Psoas muscle (tissue), 8 donors: Measurements from ENCODE around the gene MS4A2. TPM values are rescaled to one million over a fixed set of nuclear protein-coding genes. Genes with fewer than 3 reads are reported as not detected.

Experiments
- ATAC-seq, 4 donors: fragments of 200-7000 bp; cut with Tn5 transposase; one replicate each; pipeline ENCODE4 v1.9.1; 2020; ENCODE audit warnings: moderate library complexity in 3 of 4, mild to moderate bottlenecking in 2 of 4
- DNase-seq, 2 donors: peaks; one replicate each; pipeline ENCODE4 v3.0.0-alpha.2; 2020
- H3K27ac ChIP-seq: fragments of 200-600 bp; one replicate; pipeline ENCODE4 v1.8.0; 2022
- H3K27me3 ChIP-seq, 3 donors: fragments of 200-600 bp in 1 of 3; one replicate each; pipeline versions ENCODE4 v1.6.1 to v1.8.0; 2013 to 2022; ENCODE audit warnings: low read length in 2 of 3, mild to moderate bottlenecking in 2 of 3, moderate library complexity in 1 of 3; ENCODE audit not compliant: insufficient read depth in 3 of 3
- H3K36me3 ChIP-seq, 2 donors: fragments of 200-600 bp in 1 of 2; one replicate each; pipeline versions ENCODE4 v1.6.1 to v1.8.0; 2013 to 2022; ENCODE audit warnings: low read depth in 1 of 2, mild to moderate bottlenecking in 1 of 2, moderate library complexity in 1 of 2; ENCODE audit not compliant: insufficient read depth in 1 of 2
- H3K4me1 ChIP-seq: fragments of 200-600 bp; one replicate; pipeline ENCODE4 v1.8.0; 2022
- H3K4me3 ChIP-seq: fragments of 200-600 bp; one replicate; pipeline ENCODE4 v1.8.0; 2022; ENCODE audit warnings: mild to moderate bottlenecking
- H3K9me3 ChIP-seq: fragments of 200-600 bp; one replicate; pipeline ENCODE4 v1.8.0; 2022
- CTCF ChIP-seq: fragments of 200-600 bp; IDR thresholded peaks from one replicate; pipeline ENCODE4 v1.8.0; 2022; ENCODE audit warnings: antibody characterized with exemption
- WGBS, 3 donors: extraction: QIAGEN DNeasy Blood & Tissue Kit; methylation state at CpG; one replicate each; pipeline versions ENCODE4 v1.1.6 to v1.1.7; 2013; 5-methylcytosine and 5-hydroxymethylcytosine counted together
- intact Hi-C, 2 donors: fragments of 100-400 bp; cut with DNase I; formaldehyde crosslinking; loops; one replicate each; pipeline versions ENCODE4 v1.11.0 to v1.14.2; 2022
- polyA plus RNA-seq, 3 donors: library from polyadenylated mRNA; stranded (reverse); fragments of 200-250 nt; gene quantifications; one replicate each; pipeline ENCODE4 v1.2.3, GENCODE V29; 2013
- total RNA-seq, 4 donors: library from RNA; stranded (reverse); fragmentation: NEBNext Ultra II Directional in 2 of 4; extraction: Animal tissue kit (Norgen Biotek cat#: 25700) in 2 of 4; gene quantifications; one replicate each; pipeline versions ENCODE4 v1.2.1 to v1.2.4, GENCODE V29; 2021 to 2023
- donor health status: healthy with polysubstance abuse.
- donor health status: DM: no; HTN: no; CAD: no; lungs with moderate emphysema.
- donor health status: Bipolar disorder and iron deficiency.
- donor health status: healthy.
- donor health status: DM: yes; HTN: yes; CAD: no.
- donor health status: DM: no; HTN: no; CAD: no.
- donor health status: DM: no; HTN: no; CAD: no.
- donor health status: DM: yes; HTN: yes; CAD: no.

The MS4A2 gene
- total and polyA plus RNA-seq, 7 donors, result 0.01 to 0.55 (median 0.19) TPM; not detected in 1

- Histone ChIP-seq H3K9me3 (no peaks in the 10 kb centered on the region), H3K4me1 (no peaks in the 10 kb centered on the region), H3K4me3 (no peak overlapping the region), H3K27me3 (no peaks in the 10 kb centered on the region), H3K36me3 (no peaks in the 10 kb centered on the region), H3K27ac (no peak overlapping the region)
- DNase-seq (no peak), ATAC-seq (no peak)
- no peak for TF ChIP-seq CTCF
- WGBS, 3 donors, result 80 to 83% (median 81%) methylated on average over 3 of the region's 3 CpGs
- intact Hi-C loops, result no loop called here
Observed at GRCh38 chr11:60122414-60123036, 34.1 kb downstream of the MS4A2 start.

- Histone ChIP-seq H3K36me3 (no peaks in the 10 kb centered on the region), H3K4me1 (no peaks in the 10 kb centered on the region), H3K27ac (no peak overlapping the region), H3K9me3 (no peaks in the 10 kb centered on the region), H3K27me3 (no peaks in the 10 kb centered on the region), H3K4me3 (no peak overlapping the region)
- no peak for TF ChIP-seq CTCF
- intact Hi-C loops, result no loop called here
- ATAC-seq, result no peak
- 55 to 63% (median 59%) methylated on average over 11 of the region's 11 CpGs for WGBS, 3 donors
- no peak for DNase-seq
Observed at GRCh38 chr11:60124802-60125432, 36.5 kb downstream of the MS4A2 start.

GRCh38 chr11:60125956-60126585 is 37.6 kb downstream of the MS4A2 start:
- no peak for ATAC-seq
- Histone ChIP-seq H3K36me3 (no peaks in the 10 kb centered on the region), H3K9me3 (no peaks in the 10 kb centered on the region), H3K27ac (no peak overlapping the region), H3K4me3 (no peak overlapping the region), H3K4me1 (no peaks in the 10 kb centered on the region), H3K27me3 (no peaks in the 10 kb centered on the region)
- no peak for DNase-seq
- intact Hi-C loops, result no loop called here
- no peak for TF ChIP-seq CTCF

GRCh38 chr11:60127311-60127811 is 38.9 kb downstream of the MS4A2 start:
- no peak for TF ChIP-seq CTCF
- DNase-seq (no peak), ATAC-seq (no peak)
- Histone ChIP-seq H3K4me3 (no peak overlapping the region), H3K4me1 (no peaks in the 10 kb centered on the region), H3K27ac (no peak overlapping the region), H3K9me3 (no peaks in the 10 kb centered on the region), H3K27me3 (no peaks in the 10 kb centered on the region), H3K36me3 (no peaks in the 10 kb centered on the region)
- 68 to 79% (median 77%) methylated on average over 3 of the region's 3 CpGs for WGBS, 3 donors
- intact Hi-C loops, result no loop called here
